ENCODE measurements around the gene OR10S1.

DNA sequence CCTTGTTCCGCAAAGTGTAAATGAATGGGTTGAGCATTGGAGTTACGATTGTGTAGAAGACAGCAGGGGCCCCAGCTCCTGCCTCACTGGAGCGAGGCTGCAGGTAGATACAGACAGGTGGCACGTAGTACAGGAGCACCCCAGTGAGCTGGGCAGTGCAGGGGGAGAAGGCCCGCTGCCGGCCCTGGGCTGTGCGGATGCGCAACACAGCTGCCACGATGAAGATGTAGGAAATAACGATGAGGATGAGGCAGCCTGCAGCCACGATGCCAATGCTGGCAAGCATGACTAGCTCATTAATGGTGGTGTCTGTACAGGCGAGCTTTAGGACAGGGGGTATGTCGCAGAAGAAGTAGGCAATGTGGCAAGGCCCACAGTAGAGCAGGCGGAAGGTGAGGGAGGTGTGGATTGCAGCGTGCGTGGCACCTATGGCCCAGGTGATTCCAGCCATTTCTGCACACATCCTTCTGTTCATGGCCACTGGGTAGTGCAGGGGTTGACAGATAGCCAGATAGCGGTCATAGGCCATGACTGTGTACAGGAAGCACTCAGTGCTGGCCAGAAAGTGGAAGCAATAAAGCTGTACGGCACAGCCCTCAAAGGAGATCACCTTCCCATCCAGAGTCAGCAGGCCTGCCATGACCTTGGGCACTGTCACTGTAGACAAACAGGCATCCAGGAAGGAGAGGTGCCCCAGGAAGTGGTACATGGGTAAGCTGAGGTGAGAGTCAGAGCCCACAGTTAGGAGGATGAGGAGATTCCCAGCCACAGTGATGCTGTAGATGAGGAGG lies 616 bp downstream of the OR10S1 start:
- TF ChIP-seq, protein P1, sequence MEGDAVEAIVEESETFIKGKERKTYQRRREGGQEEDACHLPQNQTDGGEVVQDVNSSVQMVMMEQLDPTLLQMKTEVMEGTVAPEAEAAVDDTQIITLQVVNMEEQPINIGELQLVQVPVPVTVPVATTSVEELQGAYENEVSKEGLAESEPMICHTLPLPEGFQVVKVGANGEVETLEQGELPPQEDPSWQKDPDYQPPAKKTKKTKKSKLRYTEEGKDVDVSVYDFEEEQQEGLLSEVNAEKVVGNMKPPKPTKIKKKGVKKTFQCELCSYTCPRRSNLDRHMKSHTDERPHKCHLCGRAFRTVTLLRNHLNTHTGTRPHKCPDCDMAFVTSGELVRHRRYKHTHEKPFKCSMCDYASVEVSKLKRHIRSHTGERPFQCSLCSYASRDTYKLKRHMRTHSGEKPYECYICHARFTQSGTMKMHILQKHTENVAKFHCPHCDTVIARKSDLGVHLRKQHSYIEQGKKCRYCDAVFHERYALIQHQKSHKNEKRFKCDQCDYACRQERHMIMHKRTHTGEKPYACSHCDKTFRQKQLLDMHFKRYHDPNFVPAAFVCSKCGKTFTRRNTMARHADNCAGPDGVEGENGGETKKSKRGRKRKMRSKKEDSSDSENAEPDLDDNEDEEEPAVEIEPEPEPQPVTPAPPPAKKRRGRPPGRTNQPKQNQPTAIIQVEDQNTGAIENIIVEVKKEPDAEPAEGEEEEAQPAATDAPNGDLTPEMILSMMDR (IDR thresholded peaks at IDR 0.05): no peak
- no peak for TF ChIP-seq POLR2A (IDR thresholded peaks at IDR 0.05)

All from adrenal gland (tissue), 5 donors.